Hepatocyte (in vitro differentiated cells): Measurements from ENCODE around the gene GLS.

Experiments
- EZH2 ChIP-seq: fragments of 200-600 bp; sonication (generic); IDR thresholded peaks from 2 replicates; pipeline ENCODE4 v1.6.1; 2016; ENCODE audit warnings: antibody characterized with exemption, mild to moderate bottlenecking, borderline replicate concordance
- EZH2phosphoT487 ChIP-seq: fragments of 200-600 bp; sonication (generic); IDR thresholded peaks from one replicate; pipeline ENCODE4 v1.6.1; 2018; ENCODE audit warnings: antibody characterized with exemption, mild to moderate bottlenecking, low read depth, moderate library complexity; ENCODE audit not compliant: unreplicated experiment, severe bottlenecking
- TF ChIP-seq, protein P1 (sequence below): fragments of 200-600 bp; sonication (generic); IDR thresholded peaks from 2 replicates; pipeline ENCODE4 v1.5.1; 2016; ENCODE audit warnings: antibody characterized with exemption, mild to moderate bottlenecking; ENCODE audit not compliant: poor library complexity

DNA sequence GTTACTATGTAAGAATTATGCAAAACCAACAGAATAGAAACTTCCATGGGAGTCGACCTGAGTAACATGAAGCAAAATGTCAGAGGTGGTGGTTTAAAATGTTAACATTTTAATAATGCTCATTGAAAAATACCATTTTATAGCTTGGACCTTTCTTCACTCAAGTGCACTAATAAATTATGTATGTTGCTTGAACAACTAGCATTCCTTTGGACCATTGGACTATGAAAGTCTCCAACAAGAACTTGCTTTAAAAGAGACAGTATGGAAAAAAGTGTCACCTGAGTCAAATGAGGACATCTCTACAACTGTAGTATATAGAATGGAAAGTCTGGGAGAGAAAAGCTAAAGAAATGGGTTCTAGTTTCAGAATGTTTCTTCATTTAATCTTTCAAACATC lies 51.9 kb downstream of the GLS start:
- TF ChIP-seq EZH2 (no peak), EZH2phosphoT487 (no peak)
- TF ChIP-seq, protein P1, sequence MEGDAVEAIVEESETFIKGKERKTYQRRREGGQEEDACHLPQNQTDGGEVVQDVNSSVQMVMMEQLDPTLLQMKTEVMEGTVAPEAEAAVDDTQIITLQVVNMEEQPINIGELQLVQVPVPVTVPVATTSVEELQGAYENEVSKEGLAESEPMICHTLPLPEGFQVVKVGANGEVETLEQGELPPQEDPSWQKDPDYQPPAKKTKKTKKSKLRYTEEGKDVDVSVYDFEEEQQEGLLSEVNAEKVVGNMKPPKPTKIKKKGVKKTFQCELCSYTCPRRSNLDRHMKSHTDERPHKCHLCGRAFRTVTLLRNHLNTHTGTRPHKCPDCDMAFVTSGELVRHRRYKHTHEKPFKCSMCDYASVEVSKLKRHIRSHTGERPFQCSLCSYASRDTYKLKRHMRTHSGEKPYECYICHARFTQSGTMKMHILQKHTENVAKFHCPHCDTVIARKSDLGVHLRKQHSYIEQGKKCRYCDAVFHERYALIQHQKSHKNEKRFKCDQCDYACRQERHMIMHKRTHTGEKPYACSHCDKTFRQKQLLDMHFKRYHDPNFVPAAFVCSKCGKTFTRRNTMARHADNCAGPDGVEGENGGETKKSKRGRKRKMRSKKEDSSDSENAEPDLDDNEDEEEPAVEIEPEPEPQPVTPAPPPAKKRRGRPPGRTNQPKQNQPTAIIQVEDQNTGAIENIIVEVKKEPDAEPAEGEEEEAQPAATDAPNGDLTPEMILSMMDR, result no peak
